ENCODE data around the gene PYGB.

Gene PYGB

DNA sequence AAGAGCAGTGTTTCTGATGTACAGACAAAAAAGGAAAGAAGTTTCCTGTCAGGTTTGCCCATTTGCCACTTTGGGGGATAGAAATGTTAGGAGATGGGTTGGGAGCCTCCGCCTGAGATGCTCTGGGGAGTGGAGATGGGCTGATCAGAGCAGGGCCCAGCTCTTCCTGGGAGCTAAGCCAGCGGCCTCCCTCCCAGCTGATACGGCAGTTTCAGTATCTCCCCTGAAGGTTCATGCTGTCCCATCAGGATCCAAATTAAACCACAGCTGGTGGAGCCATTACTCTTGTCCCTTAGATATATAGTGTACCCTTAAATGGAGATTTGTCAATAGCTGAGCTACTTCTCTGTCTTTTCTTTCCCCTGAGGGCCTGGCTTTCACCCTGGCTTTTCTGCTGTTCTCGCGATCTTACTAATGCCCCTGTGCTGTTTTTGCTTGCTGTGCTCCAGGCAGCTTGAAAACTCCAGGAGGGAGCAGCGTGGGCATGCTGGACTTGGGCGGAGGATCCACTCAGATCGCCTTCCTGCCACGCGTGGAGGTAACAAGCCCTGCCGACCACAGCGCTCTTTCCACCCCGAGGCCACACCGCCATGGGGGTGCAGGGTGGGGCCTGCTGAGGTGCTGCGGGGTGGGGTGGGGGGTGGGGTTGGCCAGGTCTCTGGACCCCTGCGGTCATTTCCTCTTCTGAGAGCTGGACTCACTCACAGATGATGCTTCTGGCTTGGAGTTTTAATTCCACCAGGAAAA is 31.5 kb upstream of the PYGB start:
- no peak for DNase-seq (ENCODE audit: low spot score)

DNA sequence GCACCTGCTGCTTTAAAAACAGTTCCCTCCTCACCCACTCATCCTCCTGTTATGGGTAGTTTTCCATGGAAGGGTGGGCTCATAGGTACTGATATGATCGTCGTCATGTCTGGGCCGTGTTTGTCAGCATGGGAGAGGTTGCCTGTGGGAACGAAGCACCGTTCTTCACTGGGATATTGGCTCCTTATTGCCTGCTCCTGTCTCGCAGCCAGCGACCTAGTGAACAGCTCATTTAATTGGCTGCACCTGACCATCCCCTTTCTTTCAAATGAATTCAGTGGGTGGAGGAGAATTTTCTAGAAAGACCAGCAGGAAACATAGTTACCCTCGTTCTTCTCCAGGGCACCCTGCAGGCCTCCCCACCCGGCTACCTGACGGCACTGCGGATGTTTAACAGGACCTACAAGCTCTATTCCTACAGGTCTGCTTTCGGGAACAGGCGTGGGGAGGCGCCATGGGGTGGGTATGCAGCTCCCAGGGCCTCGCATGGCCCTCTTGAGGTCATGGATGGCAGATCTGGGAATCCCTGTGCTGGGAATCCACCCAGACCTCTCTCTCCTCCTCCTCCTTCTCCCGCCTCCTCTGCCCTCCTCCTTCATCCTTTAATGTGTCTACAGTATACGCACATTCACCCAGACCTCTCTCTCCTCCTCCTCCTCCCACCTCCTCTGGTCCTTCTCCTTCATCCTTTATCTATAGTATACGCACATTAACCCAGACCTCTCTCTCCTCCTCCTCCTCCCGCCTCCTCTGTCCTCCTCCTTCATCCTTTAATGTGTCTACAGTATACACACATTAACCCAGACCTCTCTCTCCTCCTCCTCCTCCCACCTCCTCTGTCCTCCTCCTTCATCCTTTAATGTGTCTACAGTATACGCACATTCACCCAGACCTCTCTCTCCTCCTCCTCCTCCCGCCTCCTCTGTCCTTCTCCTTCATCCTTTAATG is 30.4 kb upstream of the PYGB start:
- no peak for DNase-seq (ENCODE audit: low spot score)

DNA sequence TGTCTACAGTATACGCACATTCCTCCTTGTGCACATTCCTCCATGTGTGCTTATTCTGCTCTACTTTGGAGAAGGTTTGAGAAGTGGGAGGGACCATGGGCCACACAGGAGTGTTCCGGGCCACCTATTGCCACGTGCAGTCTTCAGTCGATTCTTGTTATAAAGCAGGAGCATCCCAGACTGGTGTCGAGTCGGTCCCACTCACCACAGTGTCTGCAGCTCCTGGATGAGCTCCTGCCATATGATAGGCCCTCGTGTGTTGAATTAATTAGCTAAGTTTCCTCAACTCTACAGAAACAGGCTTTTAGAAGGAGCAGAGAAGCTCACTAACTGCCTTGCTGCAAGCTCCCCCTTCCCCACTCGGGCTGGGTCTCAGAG is 29.8 kb upstream of the PYGB start:
- DNase-seq (ENCODE audit: low spot score) = no peak

DNA sequence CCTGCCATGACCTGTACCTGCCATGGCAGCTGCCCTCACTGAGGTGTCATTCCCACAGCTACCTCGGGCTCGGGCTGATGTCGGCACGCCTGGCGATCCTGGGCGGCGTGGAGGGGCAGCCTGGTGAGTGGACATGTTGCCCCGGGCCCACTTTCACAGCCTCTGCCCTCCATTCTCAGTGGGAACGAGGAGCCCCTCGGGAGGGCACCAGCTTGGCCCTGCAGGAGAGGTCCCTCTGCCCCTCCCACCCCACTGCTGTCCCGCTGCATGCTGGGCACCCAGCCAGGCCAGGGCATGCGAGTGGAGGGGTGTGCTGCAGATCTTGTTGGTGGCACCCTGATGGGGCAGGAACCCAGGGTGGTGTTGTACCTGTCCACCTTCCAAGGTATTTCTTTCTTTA is 29.4 kb upstream of the PYGB start:
- DNase-seq (ENCODE audit: low spot score) = no peak

DNA sequence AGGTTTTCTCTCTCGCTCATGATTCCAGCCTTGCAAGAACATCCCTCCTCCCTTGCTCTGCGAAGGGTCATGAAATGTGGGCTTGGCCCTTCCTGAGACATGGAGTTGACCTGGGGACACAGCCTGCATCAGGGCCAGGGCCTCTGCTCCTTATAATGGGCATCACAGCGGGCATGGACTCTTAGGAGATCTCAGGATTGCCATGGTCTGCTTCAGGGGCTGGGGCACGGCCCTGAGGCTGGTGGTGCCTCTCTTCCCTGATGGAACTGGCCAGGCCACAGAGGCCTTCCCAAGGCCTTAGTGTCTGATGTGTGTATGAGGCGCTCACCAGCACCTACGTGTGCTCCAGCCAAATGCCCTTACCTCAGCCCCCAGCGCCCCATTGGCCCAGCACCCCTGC is 28.5 kb upstream of the PYGB start:
- DNase-seq (ENCODE audit: low spot score) = no peak

DNA sequence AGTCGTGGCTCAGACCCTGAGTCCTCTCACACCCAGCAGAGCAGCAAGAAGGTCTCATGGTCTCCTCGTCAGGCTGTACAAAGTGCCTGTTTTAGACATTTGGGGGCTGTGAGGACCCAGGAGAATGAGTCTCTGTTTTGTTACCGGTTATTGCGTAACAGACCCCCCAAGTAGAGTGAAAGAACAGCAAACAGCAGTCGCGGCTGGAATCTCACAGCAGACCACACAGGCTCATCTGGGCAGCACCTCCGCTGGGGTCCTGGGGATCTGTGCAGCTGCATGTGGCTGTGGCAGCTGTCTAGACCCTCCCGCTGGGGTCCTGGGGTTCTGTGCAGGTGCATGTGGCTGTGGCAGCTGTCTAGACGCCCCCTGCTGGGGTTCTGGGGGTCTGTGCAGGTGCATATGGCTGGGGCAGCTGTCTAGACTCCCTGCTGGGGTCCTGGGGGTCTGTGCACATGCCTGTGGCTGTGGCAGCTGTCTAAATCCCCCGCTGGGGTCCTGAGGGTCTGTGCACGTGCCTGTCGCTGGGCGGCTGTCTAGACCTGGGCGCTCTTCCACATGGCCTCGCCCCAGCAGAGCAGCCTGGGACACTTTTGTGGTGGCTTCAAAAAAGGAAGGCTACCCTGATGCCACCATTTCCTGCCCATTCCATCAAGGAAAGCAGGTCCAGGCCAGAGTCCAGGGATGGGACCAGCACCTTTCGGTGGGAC is 27.7 kb upstream of the PYGB start:
- no peak for DNase-seq (ENCODE audit: low spot score)

DNA sequence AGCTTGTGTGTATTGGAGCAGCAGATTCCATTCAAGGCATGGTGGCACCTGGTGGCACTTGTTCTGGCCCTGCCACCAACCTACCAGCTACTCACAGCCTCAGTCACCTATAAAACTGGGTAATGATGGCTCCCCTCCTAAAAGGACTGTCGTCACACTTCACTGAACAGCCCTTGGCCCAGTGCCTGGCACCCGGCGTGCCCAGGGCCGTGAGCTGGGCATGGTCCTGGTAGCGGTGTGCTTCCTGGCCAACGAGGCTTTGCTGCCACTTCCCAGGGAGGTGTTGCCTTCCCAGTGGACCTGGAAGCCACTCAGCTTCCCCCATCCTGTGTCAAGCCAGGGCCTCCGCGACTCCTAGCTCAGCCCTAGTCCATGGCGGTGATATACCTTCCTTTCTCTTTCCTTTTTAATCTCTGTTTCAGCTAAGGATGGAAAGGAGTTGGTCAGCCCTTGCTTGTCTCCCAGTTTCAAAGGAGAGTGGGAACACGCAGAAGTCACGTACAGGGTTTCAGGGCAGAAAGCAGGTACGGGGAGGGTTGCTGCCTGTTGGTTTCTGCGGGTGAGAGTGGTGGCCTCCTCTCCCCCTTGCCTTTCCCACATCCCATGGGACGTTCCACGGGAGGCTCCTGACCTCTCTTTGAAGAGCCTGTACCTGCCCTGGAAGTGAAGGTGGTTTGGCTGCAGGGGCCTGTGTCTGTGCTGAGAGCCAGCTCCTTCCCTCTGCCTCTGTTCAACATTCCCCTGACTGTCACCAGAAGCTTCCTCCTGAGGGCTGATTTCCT is 26.9 kb upstream of the PYGB start:
- DNase-seq (ENCODE audit: low spot score) = no peak

DNA sequence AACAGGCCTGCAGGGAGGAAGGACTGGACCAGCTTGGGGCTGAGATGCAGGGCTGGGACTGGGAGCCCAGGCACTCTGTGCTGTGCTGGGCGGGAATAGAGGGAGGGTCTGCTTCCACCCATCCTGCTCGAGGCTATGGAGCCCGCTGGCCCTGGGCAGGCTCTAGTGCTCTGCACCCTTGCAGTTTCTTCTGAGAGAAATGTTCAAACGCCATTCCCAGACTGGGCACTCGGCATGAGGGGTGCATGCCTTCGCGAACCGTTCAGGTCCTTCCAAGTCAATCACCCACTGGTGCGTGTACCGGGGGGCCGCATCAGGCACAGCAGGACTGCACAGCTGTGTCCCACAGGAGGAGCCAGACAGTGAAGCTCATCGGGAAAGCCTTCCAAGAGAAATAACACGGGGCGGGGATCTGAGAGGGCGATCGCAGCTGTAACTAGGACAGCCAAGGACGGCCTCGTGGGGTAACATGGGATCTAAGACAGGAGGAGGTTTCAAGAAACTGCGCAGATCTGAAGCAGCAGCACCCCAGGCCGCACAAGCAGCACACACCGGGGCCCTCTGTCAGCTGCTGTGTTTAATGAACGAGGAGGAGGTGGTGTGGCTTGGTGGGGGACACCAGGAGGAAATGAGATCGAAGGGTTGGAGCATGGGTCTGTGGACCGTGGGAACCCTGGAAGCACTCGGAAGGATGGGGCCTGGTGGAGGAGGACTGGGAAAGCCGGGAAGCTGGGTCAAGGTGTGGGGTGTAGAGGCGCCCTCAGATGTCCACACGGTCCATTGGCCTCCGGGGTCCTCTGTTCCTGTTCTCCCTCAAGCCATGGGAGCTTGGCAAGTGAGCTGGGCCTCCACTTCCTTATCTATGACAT is 26.1 kb upstream of the PYGB start:
- no peak for DNase-seq (ENCODE audit: low spot score)

DNA sequence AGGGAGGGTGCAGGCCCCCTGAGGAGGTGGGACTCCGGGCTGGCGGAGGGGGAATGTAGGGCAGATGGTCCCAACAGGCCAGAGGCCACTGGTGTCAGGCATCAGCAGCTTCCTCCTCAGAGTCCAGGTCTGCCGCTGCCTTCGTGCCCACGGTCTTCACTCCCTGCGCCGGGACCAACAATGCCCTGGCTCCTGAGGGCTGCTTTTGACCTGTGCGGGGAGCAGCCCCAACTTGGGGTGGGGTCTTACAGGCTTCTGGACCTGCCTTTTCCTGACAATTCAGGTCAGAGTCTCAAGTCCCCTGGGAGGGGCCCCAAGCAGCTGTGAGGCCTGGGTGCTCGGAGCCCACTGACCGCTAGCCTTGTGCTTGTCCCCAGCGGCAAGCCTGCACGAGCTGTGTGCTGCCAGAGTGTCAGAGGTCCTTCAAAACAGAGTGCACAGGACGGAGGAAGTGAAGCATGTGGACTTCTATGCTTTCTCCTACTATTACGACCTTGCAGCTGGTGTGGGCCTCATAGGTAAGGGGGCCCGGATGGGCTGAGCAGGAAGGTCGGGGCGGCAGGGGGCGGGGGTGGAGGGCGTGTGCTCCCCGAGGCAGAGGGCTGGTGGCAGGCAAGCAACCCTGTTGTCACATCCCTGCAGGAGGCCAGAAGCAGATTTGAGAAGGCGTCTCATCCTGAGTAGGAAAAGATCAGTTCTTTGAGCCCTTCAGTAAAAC is 25.3 kb upstream of the PYGB start:
- DNase-seq (ENCODE audit: low spot score) = no peak

DNA sequence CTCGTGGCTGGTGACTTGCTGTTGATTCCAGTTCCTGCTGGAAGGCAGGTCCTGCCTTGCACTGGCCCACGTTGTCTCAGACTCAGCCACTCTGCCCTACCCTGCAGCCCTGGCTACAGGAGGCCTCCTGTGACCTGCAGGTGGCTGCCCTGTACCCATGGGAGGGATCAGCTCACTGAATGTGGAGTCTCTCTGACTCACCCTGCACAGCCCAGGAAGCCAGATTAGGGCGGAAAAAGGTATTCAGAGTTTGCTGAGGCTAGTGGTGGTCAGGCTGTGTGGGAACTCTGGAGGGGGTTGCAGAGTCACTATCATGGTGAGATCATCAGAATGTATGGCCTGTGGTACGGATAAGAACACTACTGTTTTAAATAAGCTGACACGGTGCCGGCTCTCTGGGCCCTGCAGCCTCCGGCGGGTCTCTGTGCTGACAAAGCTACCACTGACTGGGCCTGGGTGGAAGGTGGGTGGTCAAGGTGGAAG is 24.7 kb upstream of the PYGB start:
- DNase-seq (ENCODE audit: low spot score) = peak; percentile 67

DNA sequence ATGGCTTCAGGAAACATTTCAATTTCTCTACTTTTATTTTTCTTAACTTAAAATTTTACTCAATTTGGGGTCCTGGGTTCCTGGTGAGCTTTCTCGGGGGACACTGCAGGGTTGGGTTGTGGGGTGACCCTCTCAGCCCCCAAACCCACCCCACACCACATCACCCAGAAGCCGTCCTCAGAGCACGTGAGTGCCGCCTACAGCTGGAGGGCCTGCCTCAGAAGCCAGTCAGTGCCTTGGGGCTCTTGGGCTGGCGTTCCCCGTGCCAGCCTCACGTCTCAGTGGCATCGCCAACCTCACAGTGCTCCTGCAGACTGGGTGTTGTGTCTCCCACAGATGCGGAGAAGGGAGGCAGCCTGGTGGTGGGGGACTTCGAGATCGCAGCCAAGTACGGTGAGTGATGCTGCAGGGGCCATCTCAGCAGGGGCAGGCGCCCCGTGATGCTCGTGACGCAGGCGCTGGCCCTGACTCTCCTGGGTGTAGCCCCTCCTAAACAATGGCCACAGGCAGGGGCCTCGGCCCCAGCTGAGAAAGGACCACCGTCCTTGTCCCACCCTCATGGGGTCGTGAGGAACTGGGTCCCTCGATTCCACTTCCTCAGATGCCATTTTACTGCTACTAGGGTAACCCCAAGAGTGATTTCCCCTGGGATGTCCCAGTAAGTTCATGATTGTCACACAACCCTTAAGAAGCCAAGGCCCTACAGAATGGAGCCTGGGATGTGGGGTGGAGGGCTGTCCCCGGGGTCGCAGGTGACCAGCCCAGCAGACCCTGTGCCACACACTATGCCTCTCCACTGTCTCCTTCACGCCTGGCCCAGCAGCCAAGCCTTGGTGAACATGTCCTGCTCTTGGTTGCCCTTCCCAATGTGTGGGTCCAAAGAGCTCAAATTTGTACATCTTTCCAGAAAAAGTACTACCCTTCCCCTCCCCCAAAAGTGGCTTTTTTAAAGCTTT is 23.8 kb upstream of the PYGB start:
- no peak for DNase-seq (ENCODE audit: low spot score)

DNA sequence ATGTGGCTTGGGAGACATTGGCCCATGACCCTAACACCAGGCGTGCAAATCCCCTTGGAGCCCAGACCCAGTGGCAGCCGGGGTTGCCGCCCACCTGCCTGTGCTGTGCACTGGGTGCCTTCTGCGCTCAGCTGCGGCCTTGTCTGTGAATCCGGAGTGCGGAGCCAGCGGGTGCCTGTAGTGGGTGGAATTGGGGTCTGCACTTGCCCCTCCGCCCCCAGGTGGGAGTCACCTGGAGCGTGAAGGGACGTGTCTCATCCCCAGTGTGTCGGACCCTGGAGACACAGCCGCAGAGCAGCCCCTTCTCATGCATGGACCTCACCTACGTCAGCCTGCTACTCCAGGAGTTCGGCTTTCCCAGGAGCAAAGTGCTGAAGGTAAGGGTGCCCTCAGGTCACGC is 22.9 kb upstream of the PYGB start:
- no peak for DNase-seq (ENCODE audit: low spot score)

DNA sequence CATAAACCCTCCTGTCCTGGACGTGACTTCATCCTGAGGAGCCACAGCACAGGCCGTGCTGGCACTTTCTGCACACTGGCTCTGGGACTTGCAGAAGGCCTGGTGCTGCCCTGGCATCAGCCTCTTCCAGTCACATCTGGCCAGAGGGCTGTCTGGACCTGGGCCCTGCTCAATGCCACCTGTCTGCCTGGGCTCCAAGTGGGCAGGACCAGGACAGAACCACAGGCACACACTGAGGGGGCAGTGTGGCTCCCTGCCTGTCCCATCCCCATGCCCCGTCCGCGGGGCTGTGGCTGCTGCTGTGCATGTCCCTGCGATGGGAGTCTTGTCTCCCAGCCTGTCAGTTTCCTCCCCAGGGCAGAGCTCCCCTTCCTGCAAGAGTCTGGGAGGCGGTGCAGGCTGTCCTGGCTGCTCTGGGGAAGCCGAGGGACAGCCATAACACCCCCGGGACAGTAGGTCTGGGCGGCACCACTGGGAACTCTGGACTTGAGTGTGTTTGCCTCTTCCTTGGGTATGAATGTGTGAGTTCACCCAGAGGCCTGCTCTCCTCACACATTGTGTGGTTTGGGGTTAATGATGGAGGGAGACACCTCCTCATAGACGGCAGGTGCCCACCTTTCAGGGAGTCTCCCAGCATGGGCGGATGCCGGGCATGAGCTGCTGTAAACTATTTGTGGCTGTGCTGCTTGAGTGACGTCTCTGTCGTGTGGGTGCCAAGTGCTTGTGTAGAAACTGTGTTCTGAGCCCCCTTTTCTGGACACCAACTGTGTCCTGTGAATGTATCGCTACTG is 22.0 kb upstream of the PYGB start:
- no peak for DNase-seq (ENCODE audit: low spot score)

DNA sequence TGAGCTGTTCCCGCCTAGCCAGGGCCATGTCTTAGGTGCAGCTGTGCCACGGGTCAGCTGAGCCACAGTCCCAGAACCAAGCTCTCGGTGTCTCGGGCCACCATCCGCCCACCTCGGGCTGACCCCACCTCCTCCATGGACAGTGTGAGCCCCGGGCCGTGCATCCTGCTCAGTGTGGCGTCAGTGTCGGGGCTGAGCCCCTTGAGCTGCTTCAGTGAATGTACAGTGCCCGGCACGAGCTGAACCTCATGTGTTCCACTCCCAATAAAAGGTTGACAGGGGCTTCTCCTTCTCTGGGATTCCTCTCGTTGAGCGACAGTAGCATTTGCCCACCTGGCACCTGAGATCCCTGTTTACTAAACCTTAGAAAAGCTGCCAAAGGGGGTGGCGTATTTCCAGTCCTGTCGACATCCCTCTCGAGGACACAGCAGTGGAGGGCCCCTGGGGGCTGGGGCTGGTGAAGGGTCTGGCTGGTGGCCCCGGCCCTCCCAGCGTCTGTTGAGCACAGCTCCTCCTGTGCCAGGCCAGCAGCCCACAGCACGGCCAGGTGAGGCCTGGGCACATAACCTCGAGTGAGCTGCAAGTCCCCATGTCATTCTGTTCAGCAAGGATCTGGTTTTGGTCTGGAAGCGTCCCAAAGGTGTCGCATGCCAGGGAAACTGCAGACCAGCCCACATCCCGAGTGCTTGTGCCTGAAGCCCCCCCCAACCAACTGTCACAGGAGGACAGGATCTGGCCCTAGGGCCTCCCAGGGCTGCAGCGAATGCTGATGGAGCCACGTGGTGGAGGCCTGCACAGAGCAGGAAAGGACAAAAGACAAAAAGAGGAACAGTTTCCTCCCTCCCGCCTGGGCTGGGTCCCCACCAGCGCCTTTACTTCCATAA is 21.2 kb upstream of the PYGB start:
- DNase-seq (ENCODE audit: low spot score) = no peak

DNA sequence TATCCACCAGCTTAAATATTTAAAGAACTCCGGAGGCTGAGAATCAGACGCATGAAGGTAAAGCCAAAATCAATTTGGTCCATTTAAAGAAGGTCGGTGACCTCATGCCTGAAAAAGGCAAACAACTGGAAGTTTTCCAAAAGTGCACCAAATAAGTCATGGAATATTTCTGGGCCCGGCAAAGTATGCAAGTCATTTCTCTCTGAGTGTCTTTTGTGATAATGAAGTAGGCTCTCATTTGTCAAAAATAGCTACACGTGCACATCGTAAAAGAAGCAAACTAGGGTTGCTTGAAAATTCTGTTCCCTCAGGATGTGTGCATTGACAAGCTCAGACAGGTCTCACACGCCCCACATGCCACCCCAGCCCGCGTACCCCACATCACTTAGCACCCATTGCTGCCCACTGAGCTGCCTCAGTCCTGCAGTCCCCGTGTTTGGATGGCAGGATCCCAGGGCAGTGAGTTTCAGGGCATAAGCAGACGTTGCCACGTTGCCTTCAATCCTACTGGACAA is 20.5 kb upstream of the PYGB start:
- DNase-seq (ENCODE audit: low spot score) = peak; percentile 86

DNA sequence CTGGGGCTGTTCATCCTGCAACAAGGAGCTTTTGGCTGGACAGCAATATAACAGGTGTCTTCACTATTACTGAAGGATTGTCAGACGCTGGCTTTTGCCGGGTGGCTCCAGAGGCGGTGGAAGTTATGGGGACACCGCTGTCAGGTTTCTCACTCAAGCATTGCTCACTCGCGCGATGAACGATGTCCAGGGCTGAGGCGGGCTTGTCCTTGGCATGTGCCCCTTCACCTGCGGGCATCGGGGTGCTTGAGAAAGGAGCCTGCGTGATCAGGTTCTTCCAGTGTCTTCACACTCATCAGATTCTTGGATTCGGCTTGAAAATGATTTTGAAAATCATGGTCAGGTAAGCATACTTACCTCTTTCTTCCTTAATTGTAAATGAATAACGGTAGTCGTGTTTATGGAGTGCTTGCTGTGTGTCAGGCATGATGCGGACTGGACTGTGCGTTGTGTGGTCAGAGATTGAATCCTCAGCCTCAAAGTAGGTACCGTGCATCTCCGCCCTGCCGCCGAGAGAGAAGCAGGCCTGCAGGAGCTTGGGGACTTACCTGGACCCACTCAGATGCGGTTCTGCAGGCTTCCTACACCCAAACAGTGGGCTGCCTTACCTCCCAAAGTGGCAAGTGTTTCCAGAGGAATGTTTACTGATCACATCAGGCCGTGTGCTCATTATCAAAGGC is 18.3 kb upstream of the PYGB start:
- no peak for DNase-seq (ENCODE audit: low spot score)

Data from RKO (cell line).